ENCODE data around the gene KCNT1.

- TF ChIP-seq POLR2A (IDR thresholded peaks at IDR 0.05), result no peak
- TF ChIP-seq, protein P1, sequence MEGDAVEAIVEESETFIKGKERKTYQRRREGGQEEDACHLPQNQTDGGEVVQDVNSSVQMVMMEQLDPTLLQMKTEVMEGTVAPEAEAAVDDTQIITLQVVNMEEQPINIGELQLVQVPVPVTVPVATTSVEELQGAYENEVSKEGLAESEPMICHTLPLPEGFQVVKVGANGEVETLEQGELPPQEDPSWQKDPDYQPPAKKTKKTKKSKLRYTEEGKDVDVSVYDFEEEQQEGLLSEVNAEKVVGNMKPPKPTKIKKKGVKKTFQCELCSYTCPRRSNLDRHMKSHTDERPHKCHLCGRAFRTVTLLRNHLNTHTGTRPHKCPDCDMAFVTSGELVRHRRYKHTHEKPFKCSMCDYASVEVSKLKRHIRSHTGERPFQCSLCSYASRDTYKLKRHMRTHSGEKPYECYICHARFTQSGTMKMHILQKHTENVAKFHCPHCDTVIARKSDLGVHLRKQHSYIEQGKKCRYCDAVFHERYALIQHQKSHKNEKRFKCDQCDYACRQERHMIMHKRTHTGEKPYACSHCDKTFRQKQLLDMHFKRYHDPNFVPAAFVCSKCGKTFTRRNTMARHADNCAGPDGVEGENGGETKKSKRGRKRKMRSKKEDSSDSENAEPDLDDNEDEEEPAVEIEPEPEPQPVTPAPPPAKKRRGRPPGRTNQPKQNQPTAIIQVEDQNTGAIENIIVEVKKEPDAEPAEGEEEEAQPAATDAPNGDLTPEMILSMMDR (IDR thresholded peaks at IDR 0.05), result no peak
These were observed 77.6 kb downstream of the KCNT1 start for GRCh38 chr9:135779571-135779970.

Data from uterus (tissue), 2 donors.